ENCODE results near the gene RAD51B.

RAD51B gene

GRCh38 chr14:67917006-67917405 lies 97.4 kb downstream of the RAD51B start:
- no peak for TF ChIP-seq POLR2AphosphoS5 (IDR thresholded peaks at IDR 0.05; ENCODE audit: low read depth, low read length)
- TF ChIP-seq TAF1 (IDR thresholded peaks at IDR 0.05; ENCODE audit: borderline replicate concordance, low read depth, low read length), result no peak
- TF ChIP-seq POLR2A (IDR thresholded peaks at IDR 0.05; ENCODE audit: low read depth, low read length), result no peak
- DNase-seq (ENCODE audit: insufficient read length) (no peak), FAIRE-seq (no peak)

GRCh38 chr14:67918838-67919237 lies 99.3 kb downstream of the RAD51B start:
- no peak for FAIRE-seq
- DNase-seq (ENCODE audit: insufficient read length), result no peak
- TF ChIP-seq POLR2AphosphoS5 (IDR thresholded peaks at IDR 0.05; ENCODE audit: low read depth, low read length) (no peak), POLR2A (IDR thresholded peaks at IDR 0.05; ENCODE audit: low read depth, low read length) (no peak), TAF1 (IDR thresholded peaks at IDR 0.05; ENCODE audit: borderline replicate concordance, low read depth, low read length) (no peak)

GRCh38 chr14:67919259-67920032 lies 99.9 kb downstream of the RAD51B start:
- TF ChIP-seq POLR2AphosphoS5 (IDR thresholded peaks at IDR 0.05; ENCODE audit: low read depth, low read length) (no peak), TAF1 (IDR thresholded peaks at IDR 0.05; ENCODE audit: borderline replicate concordance, low read depth, low read length) (no peak), POLR2A (IDR thresholded peaks at IDR 0.05; ENCODE audit: low read depth, low read length) (no peak)
- DNase-seq (ENCODE audit: insufficient read length), result no peak
- FAIRE-seq, result no peak

- DNase-seq (ENCODE audit: insufficient read length), result no peak
- TF ChIP-seq POLR2A (IDR thresholded peaks at IDR 0.05; ENCODE audit: low read depth, low read length) (no peak), TAF1 (IDR thresholded peaks at IDR 0.05; ENCODE audit: borderline replicate concordance, low read depth, low read length) (no peak), POLR2AphosphoS5 (IDR thresholded peaks at IDR 0.05; ENCODE audit: low read depth, low read length) (no peak)
- FAIRE-seq, result no peak
Observed at GRCh38 chr14:67926821-67927220, 107.2 kb downstream of the RAD51B start.

- TF ChIP-seq POLR2AphosphoS5 (IDR thresholded peaks at IDR 0.05; ENCODE audit: low read depth, low read length) (no peak), TAF1 (IDR thresholded peaks at IDR 0.05; ENCODE audit: borderline replicate concordance, low read depth, low read length) (no peak), POLR2A (IDR thresholded peaks at IDR 0.05; ENCODE audit: low read depth, low read length) (no peak)
- FAIRE-seq (no peak), DNase-seq (ENCODE audit: insufficient read length) (no peak)
Observed at GRCh38 chr14:67927244-67927643, 107.7 kb downstream of the RAD51B start.

DNA sequence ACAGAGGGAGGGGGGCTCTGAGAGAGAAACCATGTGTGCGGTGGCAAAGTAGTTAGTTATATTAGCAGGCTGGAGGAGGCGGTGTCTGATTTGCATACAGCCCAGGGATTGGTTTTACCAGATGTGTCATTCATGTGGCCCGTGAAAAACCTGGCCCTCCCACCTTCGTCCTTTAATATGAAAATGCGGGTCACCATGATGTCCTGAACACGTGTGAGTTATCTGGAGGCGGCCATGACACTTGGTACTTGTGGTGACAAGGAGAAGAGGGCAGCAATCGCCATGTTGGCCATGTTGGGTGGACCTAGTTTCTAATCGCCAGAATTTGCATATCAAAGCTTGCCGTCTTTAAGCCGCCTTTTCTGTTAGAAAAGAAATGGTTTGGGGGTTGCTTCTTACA lies 108.8 kb downstream of the RAD51B start:
- no peak for TF ChIP-seq TAF1 (IDR thresholded peaks at IDR 0.05; ENCODE audit: borderline replicate concordance, low read depth, low read length)
- DNase-seq (ENCODE audit: insufficient read length), result no peak
- no peak for FAIRE-seq

GRCh38 chr14:67932708-67933246 lies 113.2 kb downstream of the RAD51B start:
- FAIRE-seq, result no peak

DNA sequence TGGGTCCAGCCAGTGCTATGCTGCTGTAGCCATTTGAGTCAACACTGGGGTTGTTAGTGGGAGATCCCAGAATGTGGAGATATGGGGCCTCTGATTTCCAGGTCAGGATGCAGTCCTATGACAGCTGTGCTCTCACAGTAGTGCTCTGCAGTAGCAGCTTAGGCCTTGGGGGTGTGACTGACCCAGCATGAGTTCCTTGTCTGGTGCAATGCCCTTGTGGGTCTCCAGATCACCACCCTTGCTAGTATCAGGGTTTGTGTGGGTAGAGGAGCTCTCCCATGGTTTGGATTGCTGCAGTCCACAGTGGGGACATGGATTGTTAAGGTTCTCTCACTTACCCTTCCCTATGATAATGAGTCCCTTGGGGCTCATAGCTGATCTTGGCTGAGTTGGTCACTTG lies 113.7 kb downstream of the RAD51B start:
- no peak for DNase-seq (ENCODE audit: insufficient read length)
- FAIRE-seq, result no peak
- TF ChIP-seq TAF1 (IDR thresholded peaks at IDR 0.05; ENCODE audit: borderline replicate concordance, low read depth, low read length) (no peak), POLR2AphosphoS5 (IDR thresholded peaks at IDR 0.05; ENCODE audit: low read depth, low read length) (no peak), POLR2A (IDR thresholded peaks at IDR 0.05; ENCODE audit: low read depth, low read length) (no peak)

More at GRCh38 chr14:67932708-67933246, 113.2 kb downstream of the RAD51B start:
- TF ChIP-seq TAF1 (IDR thresholded peaks at IDR 0.05; ENCODE audit: borderline replicate concordance, low read depth, low read length), result no peak
- TF ChIP-seq POLR2AphosphoS5 (IDR thresholded peaks at IDR 0.05; ENCODE audit: low read depth, low read length), result no peak
- TF ChIP-seq POLR2A (IDR thresholded peaks at IDR 0.05; ENCODE audit: low read depth, low read length), result no peak
- DNase-seq (ENCODE audit: insufficient read length), result no peak

GRCh38 chr14:67934087-67934486 lies 114.5 kb downstream of the RAD51B start:
- DNase-seq (ENCODE audit: insufficient read length) (peak; percentile 13), FAIRE-seq (peak; percentile 91)
- no peak for TF ChIP-seq TAF1 (IDR thresholded peaks at IDR 0.05; ENCODE audit: borderline replicate concordance, low read depth, low read length)
- no peak for TF ChIP-seq POLR2A (IDR thresholded peaks at IDR 0.05; ENCODE audit: low read depth, low read length)
- no peak for TF ChIP-seq POLR2AphosphoS5 (IDR thresholded peaks at IDR 0.05; ENCODE audit: low read depth, low read length)

DNA sequence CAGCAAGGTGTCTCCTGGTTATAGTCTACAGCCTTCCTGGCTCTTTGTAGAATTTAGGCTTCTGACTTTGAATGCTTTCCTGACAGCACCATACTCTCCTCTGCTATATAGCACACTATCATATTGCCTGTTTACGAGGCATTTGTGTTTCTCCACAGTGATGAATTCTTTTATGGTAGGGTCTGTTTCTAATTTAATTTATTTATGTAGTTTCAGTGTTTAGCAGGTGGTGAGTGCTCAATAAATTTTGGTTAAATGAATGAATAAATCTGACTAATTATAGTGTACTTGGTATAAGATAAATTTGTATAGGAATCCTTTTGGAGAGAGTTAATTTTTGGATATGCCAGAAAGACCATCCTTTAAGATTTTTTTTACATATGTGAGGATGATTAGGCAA lies 115.3 kb downstream of the RAD51B start:
- no peak for TF ChIP-seq POLR2A (IDR thresholded peaks at IDR 0.05; ENCODE audit: low read depth, low read length)
- no peak for TF ChIP-seq TAF1 (IDR thresholded peaks at IDR 0.05; ENCODE audit: borderline replicate concordance, low read depth, low read length)
- no peak for TF ChIP-seq POLR2AphosphoS5 (IDR thresholded peaks at IDR 0.05; ENCODE audit: low read depth, low read length)
- FAIRE-seq, result no peak

GRCh38 chr14:67935371-67935770 lies 115.8 kb downstream of the RAD51B start:
- TF ChIP-seq POLR2A (IDR thresholded peaks at IDR 0.05; ENCODE audit: low read depth, low read length), result no peak
- no peak for TF ChIP-seq POLR2AphosphoS5 (IDR thresholded peaks at IDR 0.05; ENCODE audit: low read depth, low read length)
- TF ChIP-seq TAF1 (IDR thresholded peaks at IDR 0.05; ENCODE audit: borderline replicate concordance, low read depth, low read length), result no peak
- no peak for DNase-seq (ENCODE audit: insufficient read length)
- FAIRE-seq, result no peak

More for the DNA sequence above, 115.3 kb downstream of the RAD51B start:
- DNase-seq (ENCODE audit: insufficient read length), result no peak

- no peak for DNase-seq (ENCODE audit: insufficient read length)
- FAIRE-seq, result no peak
- TF ChIP-seq POLR2A (IDR thresholded peaks at IDR 0.05; ENCODE audit: low read depth, low read length) (no peak), POLR2AphosphoS5 (IDR thresholded peaks at IDR 0.05; ENCODE audit: low read depth, low read length) (no peak), TAF1 (IDR thresholded peaks at IDR 0.05; ENCODE audit: borderline replicate concordance, low read depth, low read length) (no peak)
Observed at GRCh38 chr14:67938071-67938470, 118.5 kb downstream of the RAD51B start.

All from GM12892 (cell line).